H1 (cell line): ENCODE results near the gene MPRIP. TPM values are rescaled to one million over a fixed set of nuclear protein-coding genes. Genes with fewer than 3 reads are reported as not detected.

Experiments used
- MAFK ChIP-seq: IDR thresholded peaks from 2 replicates; pipeline ENCODE4 v1.6.1; 2012; ENCODE audit warnings: low read depth, mild to moderate bottlenecking, improper control_type of control experiment, low read length
- PHF8 ChIP-seq: fragments of 200-600 bp; sonication (generic); conservative IDR thresholded peaks from 2 replicates; pipeline ENCODE4 v1.7.1; 2012; ENCODE audit warnings: low read depth, mild to moderate bottlenecking, inconsistent platforms, low read length, moderate library complexity
- polyA plus RNA-seq, 7 experiments: library from polyadenylated mRNA; depleted of rRNA in 3 of 7; stranded (reverse) in 5 of 7; unstranded in 2 of 7; fragments of >200 nt in 5 of 7; fragments of 200-250 nt in 2 of 7; gene quantifications; 1 replicate in 5 of 7; 2 replicates in 1 of 7; 4 replicates in 1 of 7; pipeline versions ENCODE4 v1.2.1 to v1.2.3, GENCODE V29; 2011 to 2013; ENCODE audit warnings: missing spikeins in 2 of 7, mixed read lengths in 2 of 7
- total RNA-seq: library from RNA; stranded (reverse); fragmentation: NEBNext Ultra II Directional; extraction: Animal tissue kit (Norgen Biotek cat#: 25700); gene quantifications from 2 replicates; pipeline ENCODE4 v1.2.1, GENCODE V29; 2021

The MPRIP gene
- total and polyA plus RNA-seq, 2 of the 8 experiments (the other 6 are each of a cell fraction or from before 2014, with no cell fraction given), result 48.6 to 146 TPM

DNA sequence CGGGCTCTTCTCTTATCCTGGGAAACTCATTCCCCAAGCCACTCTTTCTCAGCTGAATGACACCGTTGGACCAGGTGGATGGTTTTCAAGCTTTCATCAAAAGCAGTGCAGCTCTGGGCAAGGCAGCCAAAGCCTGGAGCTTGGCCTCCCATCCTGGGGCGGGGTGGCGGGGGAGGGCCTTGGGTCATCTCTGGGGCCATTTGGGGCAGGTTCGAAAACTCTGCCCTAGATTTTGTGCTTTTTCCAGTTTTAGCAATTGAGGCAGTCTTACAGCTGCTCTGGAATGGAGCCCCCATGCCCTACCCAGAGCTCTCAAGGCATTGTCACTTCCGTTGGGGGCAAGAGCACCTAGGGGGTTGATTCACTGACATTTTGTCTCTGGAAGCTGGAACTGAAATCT is 9.1 kb downstream of the MPRIP start (continued):
- TF ChIP-seq MAFK (no peak), PHF8 (no peak)
